Mesenchymal stem cell (in vitro differentiated cells and primary cell): Measurements from ENCODE around the gene PANK2.

Experiments
- DNase-seq: peaks from one replicate; pipeline ENCODE4 v3.0.0-alpha.2; 2013
- H2AFZ ChIP-seq: one replicate; pipeline ENCODE4 v1.6.1; 2013; ENCODE audit warnings: low read depth, mild to moderate bottlenecking, control low read depth, inconsistent platforms, low read length, moderate library complexity
- H2AK5ac ChIP-seq: 2 replicates; pipeline ENCODE4 v1.6.1; 2013; ENCODE audit warnings: low read length, moderate library complexity, mild to moderate bottlenecking, inconsistent platforms; ENCODE audit not compliant: severe bottlenecking
- H2BK120ac ChIP-seq: one replicate; pipeline ENCODE4 v1.6.1; 2013; ENCODE audit warnings: low read depth, mild to moderate bottlenecking, inconsistent platforms, low read length, moderate library complexity
- H2BK12ac ChIP-seq, 2 experiments: one replicate each; pipeline ENCODE4 v1.6.1; 2013; ENCODE audit warnings: inconsistent platforms in 2 of 2, low read length in 2 of 2, mild to moderate bottlenecking in 2 of 2, moderate library complexity in 2 of 2, control low read depth in 1 of 2
- H2BK15ac ChIP-seq: one replicate; pipeline ENCODE4 v1.6.1; 2013; ENCODE audit warnings: mild to moderate bottlenecking, low read depth, inconsistent platforms; ENCODE audit not compliant: poor library complexity, severe bottlenecking
- H2BK5ac ChIP-seq: 2 replicates; pipeline ENCODE4 v1.6.1; 2013; ENCODE audit warnings: low read depth, mild to moderate bottlenecking, low read length, control low read depth, inconsistent platforms; ENCODE audit not compliant: poor library complexity, severe bottlenecking
- H3K14ac ChIP-seq, 2 experiments: one replicate each; pipeline ENCODE4 v1.6.1; 2013; ENCODE audit warnings: inconsistent platforms in 2 of 2, low read length in 2 of 2, control low read depth in 1 of 2, mild to moderate bottlenecking in 1 of 2, moderate library complexity in 1 of 2
- H3K18ac ChIP-seq, 2 experiments: one replicate each; pipeline ENCODE4 v1.6.1; 2013; ENCODE audit warnings: inconsistent platforms in 2 of 2, low read length in 2 of 2, control low read depth in 1 of 2, low read depth in 1 of 2, mild to moderate bottlenecking in 1 of 2
- H3K23ac ChIP-seq, 2 experiments: one replicate each; pipeline ENCODE4 v1.6.1; 2013; ENCODE audit warnings: inconsistent platforms in 2 of 2, low read length in 2 of 2, mild to moderate bottlenecking in 2 of 2, moderate library complexity in 2 of 2, control low read depth in 1 of 2
- H3K27ac ChIP-seq: 2 replicates; pipeline ENCODE4 v1.5.1; 2013; ENCODE audit warnings: mild to moderate bottlenecking, moderate library complexity, low read length, control low read depth, inconsistent platforms; ENCODE audit not compliant: poor library complexity, severe bottlenecking
- H3K27me3 ChIP-seq, 2 experiments: 2 replicates each; pipeline versions ENCODE4 v1.6.1 to v1.7.0; 2013; ENCODE audit warnings: low read length in 2 of 2, mild to moderate bottlenecking in 2 of 2, moderate library complexity in 2 of 2, control low read depth in 1 of 2, inconsistent platforms in 1 of 2; ENCODE audit not compliant: control insufficient read depth in 1 of 2, insufficient read depth in 1 of 2
- H3K36me3 ChIP-seq, 2 experiments: 2 replicates each; pipeline versions ENCODE4 v1.6.1 to v1.7.0; 2013; ENCODE audit warnings: low read length in 2 of 2, control low read depth in 1 of 2, inconsistent platforms in 1 of 2, low read depth in 1 of 2, mild to moderate bottlenecking in 1 of 2; ENCODE audit not compliant: insufficient read depth in 2 of 2, control insufficient read depth in 1 of 2
- H3K4ac ChIP-seq, 2 experiments: one replicate each; pipeline ENCODE4 v1.6.1; 2013; ENCODE audit warnings: inconsistent platforms in 2 of 2, low read length in 2 of 2, mild to moderate bottlenecking in 2 of 2, moderate library complexity in 2 of 2, control low read depth in 1 of 2, low read depth in 1 of 2
- H3K4me1 ChIP-seq: 2 replicates; pipeline ENCODE4 v1.6.1; 2013; ENCODE audit warnings: low read depth, low read length, control low read depth; ENCODE audit not compliant: control insufficient read depth, insufficient read depth
- H3K4me2 ChIP-seq: 2 replicates; pipeline ENCODE4 v1.6.1; 2013; ENCODE audit warnings: low read length, mild to moderate bottlenecking, inconsistent platforms; ENCODE audit not compliant: poor library complexity, severe bottlenecking
- H3K4me3 ChIP-seq, 2 experiments: 2 replicates each; pipeline versions ENCODE4 v1.5.1 to v1.7.0; 2013; ENCODE audit warnings: low read length in 2 of 2, mild to moderate bottlenecking in 2 of 2, control low read depth in 1 of 2, low read depth in 1 of 2; ENCODE audit not compliant: insufficient read depth in 1 of 2
- H3K79me1 ChIP-seq: replicated peaks from 2 replicates; pipeline ENCODE4 v1.6.1; 2013; ENCODE audit warnings: mild to moderate bottlenecking, control low read depth, low read length, inconsistent platforms; ENCODE audit not compliant: poor library complexity, severe bottlenecking
- H3K9ac ChIP-seq: 2 replicates; pipeline ENCODE4 v1.7.0; 2013; ENCODE audit warnings: mild to moderate bottlenecking, low read length, moderate library complexity
- H3K9me3 ChIP-seq: 2 replicates; pipeline ENCODE4 v1.7.0; 2013; ENCODE audit warnings: mild to moderate bottlenecking, low read length; ENCODE audit not compliant: control insufficient read depth
- H4K8ac ChIP-seq: one replicate; pipeline ENCODE4 v1.6.1; 2013; ENCODE audit warnings: inconsistent platforms, mild to moderate bottlenecking, low read length, moderate library complexity
- H4K91ac ChIP-seq: one replicate; pipeline ENCODE4 v1.6.1; 2013; ENCODE audit warnings: mild to moderate bottlenecking, low read length, inconsistent platforms
- WGBS: methylation state at CpG from one replicate; pipeline ENCODE4 v1.1.7; 2013; ENCODE audit warnings: mixed read lengths; 5-methylcytosine and 5-hydroxymethylcytosine counted together

PANK2 gene

GRCh38 chr20:3885715-3886114 lies 3.5 kb upstream of the PANK2 start:
- H2BK5ac ChIP-seq, result no peak overlapping the region
- no peak overlapping the region for H2BK15ac ChIP-seq
- no peak overlapping the region for H3K4me3 ChIP-seq
- no peak overlapping the region for H3K18ac ChIP-seq
- H3K4ac ChIP-seq, result no peak overlapping the region
- H2BK12ac ChIP-seq, result no peak overlapping the region
- no peak overlapping the region for H3K23ac ChIP-seq
- H2AK5ac ChIP-seq, result no peak overlapping the region
- no peak overlapping the region for H3K27ac ChIP-seq
- H3K27me3 ChIP-seq, result no peaks in the 10 kb centered on the region
- H2BK120ac ChIP-seq, result no peak overlapping the region
- no peak overlapping the region for H3K9ac ChIP-seq
- H3K14ac ChIP-seq, result no peak overlapping the region
- H2AFZ ChIP-seq, result no peak overlapping the region
- DNase-seq, result no peak
- 98% methylated on average over 3 of the region's 3 CpGs for WGBS
- H3K9me3 ChIP-seq, result no peaks in the 10 kb centered on the region
- no peak overlapping the region for H4K91ac ChIP-seq
- H3K4me1 ChIP-seq, result no peaks in the 10 kb centered on the region
- peaks cover 12% of the 10 kb centered on the region for H3K79me1 ChIP-seq
- no peak overlapping the region for H3K4me2 ChIP-seq
- H4K8ac ChIP-seq, result no peak overlapping the region
- peaks cover 4 to 7% of the 10 kb centered on the region in 2 experiments for H3K36me3 ChIP-seq

GRCh38 chr20:3887876-3888620 lies 1.1 kb upstream of the PANK2 start:
- H3K27me3 ChIP-seq, result no peaks in the 10 kb centered on the region
- H3K14ac ChIP-seq, result no peak overlapping the region
- peak overlapping the region; percentile 87 for H3K27ac ChIP-seq
- H3K36me3 ChIP-seq, result peaks cover 8 to 9% of the 10 kb centered on the region in 2 experiments
- peak overlapping the region; percentile 63 for H2AK5ac ChIP-seq
- H2AFZ ChIP-seq, result no peak overlapping the region
- H3K9me3 ChIP-seq, result no peaks in the 10 kb centered on the region
- no peak overlapping the region for H2BK12ac ChIP-seq
- peaks cover 9% of the 10 kb centered on the region for H3K79me1 ChIP-seq
- H3K9ac ChIP-seq, result peak overlapping the region; percentile 96
- H3K4me1 ChIP-seq, result peaks cover 7% of the 10 kb centered on the region
- H2BK15ac ChIP-seq, result no peak overlapping the region
- H2BK5ac ChIP-seq, result no peak overlapping the region
- H4K8ac ChIP-seq, result no peak overlapping the region
- H4K91ac ChIP-seq, result no peak overlapping the region
- 41% methylated on average over 15 of the region's 15 CpGs for WGBS
- H3K4me3 ChIP-seq, result peak overlapping the region; percentile 94 to 97
- DNase-seq, result no peak
- peak overlapping the region; percentile 96 to 100 for H3K4ac ChIP-seq
- H3K23ac ChIP-seq, result no peak overlapping the region
- no peak overlapping the region for H2BK120ac ChIP-seq
- peak overlapping the region; percentile 35 to 98 for H3K18ac ChIP-seq
- peak overlapping the region; percentile 83 for H3K4me2 ChIP-seq

- Histone ChIP-seq H3K4me3 (peak overlapping the region; percentile 94 to 98), H2AK5ac (peak overlapping the region; percentile 59), H3K4me1 (peaks cover 12% of the 10 kb centered on the region), H2BK15ac (peak overlapping the region; percentile 94), H4K91ac (peak overlapping the region; percentile 99), H3K79me1 (peaks cover 5% of the 10 kb centered on the region), H2BK120ac (peak overlapping the region; percentile 98), H4K8ac (peak overlapping the region; percentile 97), H2AFZ (no peak overlapping the region), H3K4ac (peak overlapping the region; percentile 89 to 95), H3K4me2 (peak overlapping the region; percentile 64), H3K23ac (peak overlapping the region in 1 of 2 experiments; percentile 81), H3K9me3 (no peaks in the 10 kb centered on the region), H3K14ac (peak overlapping the region; percentile 86 to 96), H3K27ac (peak overlapping the region; percentile 44), H2BK12ac (peak overlapping the region in 1 of 2 experiments; percentile 15), H3K27me3 (no peaks in the 10 kb centered on the region), H3K9ac (peak overlapping the region; percentile 96), H3K18ac (peak overlapping the region; percentile 97 to 99), H2BK5ac (peak overlapping the region; percentile 90), H3K36me3 (peaks cover 2 to 11% of the 10 kb centered on the region in 2 experiments)
- 0% methylated on average over 51 of the region's 68 CpGs for WGBS
- peak; percentile 37 for DNase-seq
Observed at GRCh38 chr20:3889489-3890397, 556 bp downstream of the PANK2 start.

GRCh38 chr20:3890398-3890751 lies 1.2 kb downstream of the PANK2 start:
- H3K9me3 ChIP-seq, result no peaks in the 10 kb centered on the region
- H3K36me3 ChIP-seq, result peaks cover 7 to 13% of the 10 kb centered on the region in 2 experiments
- H3K27ac ChIP-seq, result peak overlapping the region; percentile 44
- WGBS, result 38% methylated on average over 1 of the region's 3 CpGs
- no peaks in the 10 kb centered on the region for H3K27me3 ChIP-seq
- H3K4me3 ChIP-seq, result peak overlapping the region in 1 of 2 experiments; percentile 94
- no peak overlapping the region for H3K14ac ChIP-seq
- no peak overlapping the region for H2AFZ ChIP-seq
- H3K9ac ChIP-seq, result peak overlapping the region; percentile 96
- H4K8ac ChIP-seq, result no peak overlapping the region
- H4K91ac ChIP-seq, result no peak overlapping the region
- peaks cover 15% of the 10 kb centered on the region for H3K4me1 ChIP-seq
- no peak overlapping the region for H2AK5ac ChIP-seq
- no peak overlapping the region for H2BK15ac ChIP-seq
- H2BK5ac ChIP-seq, result no peak overlapping the region
- peaks cover 5% of the 10 kb centered on the region for H3K79me1 ChIP-seq
- H3K4me2 ChIP-seq, result peak overlapping the region; percentile 64
- DNase-seq, result peak; percentile 52
- H2BK12ac ChIP-seq, result no peak overlapping the region
- H2BK120ac ChIP-seq, result no peak overlapping the region
- no peak overlapping the region for H3K18ac ChIP-seq
- H3K4ac ChIP-seq, result no peak overlapping the region
- H3K23ac ChIP-seq, result no peak overlapping the region
